ENCODE measurements around the gene JMJD1C. TPM values are rescaled to one million over a fixed set of nuclear protein-coding genes. Genes with fewer than 3 reads are reported as not detected.

The JMJD1C gene
- total RNA-seq, 2 experiments from 2014 or later, result 99.2 to 118 TPM

GRCh38 chr10:63427013-63427412 is 38.8 kb downstream of the JMJD1C start:
- Histone ChIP-seq H3K4me2 (ENCODE audit: low read length) (no peak overlapping the region), H2AFZ (ENCODE audit: low read length) (no peak overlapping the region), H3K9me2 (ENCODE audit: insufficient read depth, low read length) (no peaks in the 10 kb centered on the region), H3K4me3 (ENCODE audit: low read depth, low read length, poor library complexity, severe bottlenecking) (no peak overlapping the region), H4K20me1 (ENCODE audit: insufficient read depth, low read length) (no peaks in the 10 kb centered on the region), H3K36me3 (ENCODE audit: insufficient read depth, low read length) (no peaks in the 10 kb centered on the region), H3K27ac (ENCODE audit: low read depth, low read length, poor library complexity, severe bottlenecking) (no peak overlapping the region), H3K4me1 (ENCODE audit: insufficient read depth, low read length, poor library complexity, severe bottlenecking) (peaks cover 9% of the 10 kb centered on the region), H3K9me3 (ENCODE audit: low read length) (no peaks in the 10 kb centered on the region), H3K79me2 (ENCODE audit: insufficient read depth, low read depth, low read length) (peaks cover 7% of the 10 kb centered on the region)
- TF ChIP-seq CTCF (conservative IDR thresholded peaks at IDR 0.05; ENCODE audit: low read length) (no peak), EZH2phosphoT487 (IDR thresholded peaks at IDR 0.05; ENCODE audit: borderline replicate concordance, low read depth, low read length) (no peak)
- BruUV-seq (replicated peaks), result no TSS peak
- ChIA-PET POLR2A (interaction anchor here (0.6 kb wide), 1 partner anchor 8 kb away, joined by 3 read pairs; no protein-coding TSS in a partner anchor), CTCF (ENCODE audit: unreplicated experiment) (no interaction called here)
- no peak for DNase-seq (ENCODE audit: low spot score)
- intact Hi-C loops (cut with micrococcal nuclease; ENCODE audit: unreplicated experiment), result no loop called here

GRCh38 chr10:63425512-63425911 is 40.3 kb downstream of the JMJD1C start:
- Histone ChIP-seq H3K4me1 (ENCODE audit: insufficient read depth, low read length, poor library complexity, severe bottlenecking) (peaks cover 23% of the 10 kb centered on the region), H3K4me3 (ENCODE audit: low read depth, low read length, poor library complexity, severe bottlenecking) (no peak overlapping the region), H3K36me3 (ENCODE audit: insufficient read depth, low read length) (no peaks in the 10 kb centered on the region), H4K20me1 (ENCODE audit: insufficient read depth, low read length) (no peaks in the 10 kb centered on the region), H3K9me3 (ENCODE audit: low read length) (no peaks in the 10 kb centered on the region), H2AFZ (ENCODE audit: low read length) (no peak overlapping the region), H3K9me2 (ENCODE audit: insufficient read depth, low read length) (no peaks in the 10 kb centered on the region), H3K4me2 (ENCODE audit: low read length) (no peak overlapping the region), H3K27ac (ENCODE audit: low read depth, low read length, poor library complexity, severe bottlenecking) (no peak overlapping the region), H3K79me2 (ENCODE audit: insufficient read depth, low read depth, low read length) (peaks cover 7% of the 10 kb centered on the region)
- intact Hi-C loops (cut with micrococcal nuclease; ENCODE audit: unreplicated experiment), result no loop called here
- CTCF ChIA-PET (ENCODE audit: unreplicated experiment), result no interaction called here
- POLR2A ChIA-PET, result no interaction called here
- DNase-seq (ENCODE audit: low spot score), result no peak
- no TSS peak for BruUV-seq (replicated peaks)
- TF ChIP-seq EZH2phosphoT487 (IDR thresholded peaks at IDR 0.05; ENCODE audit: borderline replicate concordance, low read depth, low read length), result no peak
- no peak for TF ChIP-seq CTCF (conservative IDR thresholded peaks at IDR 0.05; ENCODE audit: low read length)

GRCh38 chr10:63424576-63424975 is 41.2 kb downstream of the JMJD1C start:
- H3K4me1 ChIP-seq (ENCODE audit: insufficient read depth, low read length, poor library complexity, severe bottlenecking), result peaks cover 21% of the 10 kb centered on the region
- no peaks in the 10 kb centered on the region for H3K9me2 ChIP-seq (ENCODE audit: insufficient read depth, low read length)
- DNase-seq (ENCODE audit: low spot score), result no peak
- H3K36me3 ChIP-seq (ENCODE audit: insufficient read depth, low read length), result no peaks in the 10 kb centered on the region
- peaks cover 7% of the 10 kb centered on the region for H3K79me2 ChIP-seq (ENCODE audit: insufficient read depth, low read depth, low read length)
- H3K9me3 ChIP-seq (ENCODE audit: low read length), result no peaks in the 10 kb centered on the region
- H4K20me1 ChIP-seq (ENCODE audit: insufficient read depth, low read length), result no peaks in the 10 kb centered on the region
- no peak overlapping the region for H2AFZ ChIP-seq (ENCODE audit: low read length)
- no peak overlapping the region for H3K4me2 ChIP-seq (ENCODE audit: low read length)
- intact Hi-C loops (cut with micrococcal nuclease; ENCODE audit: unreplicated experiment), result no loop called here
- CTCF ChIA-PET (ENCODE audit: unreplicated experiment), result no interaction called here
- no peak overlapping the region for H3K27ac ChIP-seq (ENCODE audit: low read depth, low read length, poor library complexity, severe bottlenecking)
- POLR2A ChIA-PET, result interaction anchor here (0.7 kb wide), 1 partner anchor 52 kb away, joined by 3 read pairs; no protein-coding TSS in a partner anchor
- H3K4me3 ChIP-seq (ENCODE audit: low read depth, low read length, poor library complexity, severe bottlenecking), result no peak overlapping the region
- no TSS peak for BruUV-seq (replicated peaks)
- TF ChIP-seq EZH2phosphoT487 (IDR thresholded peaks at IDR 0.05; ENCODE audit: borderline replicate concordance, low read depth, low read length), result no peak
- TF ChIP-seq CTCF (conservative IDR thresholded peaks at IDR 0.05; ENCODE audit: low read length), result no peak
